HCT116 (cell line): Measurements from ENCODE around the gene BTLA. TPM values are rescaled to one million over a fixed set of nuclear protein-coding genes. Genes with fewer than 3 reads are reported as not detected.

Source experiments
- ATAC-seq: fragments of 200-7000 bp; cut with Tn5 transposase; 2 replicates; pipeline ENCODE4 v1.9.1; 2020; ENCODE audit warnings: mild to moderate bottlenecking, moderate library complexity
- BruUV-seq: library from RNA; stranded (reverse); fragments of 400-500 nt; replicated peaks from 2 replicates; lab custom pipeline; 2021; lab: Mats Ljungman, UMichigan
- CTCF ChIA-PET: fragments of 300-600 bp; sonication (Branson Sonifier 250); formaldehyde crosslinking; loops from one replicate; lab custom pipeline; 2021; ENCODE audit warnings: antibody characterized with exemption; lab: Charles Lee
- POLR2A ChIA-PET: fragments of 300-600, 350-600 bp; sonication (Branson Sonifier 250); formaldehyde crosslinking; loops from one replicate; lab custom pipeline; 2021; ENCODE audit warnings: antibody characterized with exemption; lab: Charles Lee
- RAD21 ChIA-PET, 2 experiments: fragments of 300-600 bp; sonication (Branson Sonifier 250); formaldehyde crosslinking; loops; one replicate each; lab custom pipeline; 2023; ENCODE audit warnings: low total read pairs in 2 of 2; ENCODE audit not compliant: uncharacterized antibody in 2 of 2, unreplicated experiment in 2 of 2, low non-redundant PET in 1 of 2; lab: Charles Lee
- DNase-seq: peaks from one replicate; pipeline ENCODE4 v3.0.0-alpha.2; 2010; ENCODE audit warnings: low read depth, low spot score
- H2AFZ ChIP-seq: fragments of 200-600 bp; shearing (Covaris generic), sonication (generic); 2 replicates; pipeline ENCODE4 v1.6.1; 2017; ENCODE audit warnings: low read depth, mixed run types, mixed read lengths, antibody characterized with exemption, low read length; ENCODE audit not compliant: poor library complexity, severe bottlenecking
- H3K27ac ChIP-seq: 2 replicates; pipeline ENCODE4 v1.5.1; 2012; ENCODE audit warnings: low read depth, low read length
- H3K27me3 ChIP-seq: fragments of 200-600 bp; sonication (generic); 2 replicates; pipeline ENCODE4 v1.6.1; 2016; ENCODE audit warnings: mixed run types, low read length, mixed read lengths; ENCODE audit not compliant: insufficient read depth
- H3K36me3 ChIP-seq, 2 experiments: fragments of 200-500 bp in 1 of 2; fragments of 200-600 bp in 1 of 2; sonication (Bioruptor generic) in 1 of 2; sonication (generic) in 1 of 2; 2 replicates each; pipeline versions ENCODE4 v1.5.1 to v1.6.1; 2014 to 2016; ENCODE audit warnings: low read length in 2 of 2, inconsistent platforms in 1 of 2, mixed read lengths in 1 of 2, mixed run types in 1 of 2; ENCODE audit not compliant: insufficient read depth in 2 of 2, control insufficient read depth in 1 of 2
- H3K4me1 ChIP-seq, 2 experiments: fragments of 200-600 bp in 1 of 2; sonication (generic) in 1 of 2; 2 replicates each; pipeline versions ENCODE4 v1.5.1 to v1.6.1; 2012 to 2017; ENCODE audit warnings: low read length in 2 of 2, inconsistent platforms in 1 of 2, mild to moderate bottlenecking in 1 of 2, mixed read lengths in 1 of 2, mixed run types in 1 of 2, moderate library complexity in 1 of 2; ENCODE audit not compliant: insufficient read depth in 2 of 2, control insufficient read depth in 1 of 2
- H3K4me2 ChIP-seq: fragments of 200-600 bp; sonication (generic); 2 replicates; pipeline ENCODE4 v1.6.1; 2017; ENCODE audit warnings: mixed run types, low read length, mixed read lengths
- H3K4me3 ChIP-seq, 2 experiments: fragments of 200-600 bp in 1 of 2; sonication (generic) in 1 of 2; replicated peaks in 1 of 2; 2 replicates each; pipeline ENCODE4 v1.5.1; 2011 to 2016; ENCODE audit warnings: low read length in 2 of 2, control low read depth in 1 of 2, low read depth in 1 of 2, mild to moderate bottlenecking in 1 of 2, mixed read lengths in 1 of 2, mixed run types in 1 of 2
- H3K79me2 ChIP-seq: fragments of 200-600 bp; sonication (generic); 2 replicates; pipeline ENCODE4 v1.6.1; 2017; ENCODE audit warnings: mild to moderate bottlenecking, mixed run types, low read length, moderate library complexity, mixed read lengths; ENCODE audit not compliant: insufficient read depth
- H3K9ac ChIP-seq: fragments of 200-600 bp; sonication (generic); 2 replicates; pipeline ENCODE4 v1.6.1; 2016; ENCODE audit warnings: low read length, mixed read lengths
- H3K9me2 ChIP-seq: fragments of 200-600 bp; sonication (generic), shearing (Covaris generic); 2 replicates; pipeline ENCODE4 v1.6.1; 2017; ENCODE audit warnings: mixed run types, mild to moderate bottlenecking, moderate library complexity; ENCODE audit not compliant: insufficient read depth
- H3K9me3 ChIP-seq, 2 experiments: fragments of 200-500 bp in 1 of 2; fragments of 200-600 bp in 1 of 2; sonication (Bioruptor generic) in 1 of 2; sonication (generic) in 1 of 2; 2 replicates each; pipeline ENCODE4 v1.6.1; 2014 to 2017; ENCODE audit warnings: low read length in 2 of 2, mixed read lengths in 2 of 2, inconsistent platforms in 1 of 2, low read depth in 1 of 2, mild to moderate bottlenecking in 1 of 2, mixed run types in 1 of 2, moderate library complexity in 1 of 2; ENCODE audit not compliant: control insufficient read depth in 1 of 2, insufficient read depth in 1 of 2
- H4K20me1 ChIP-seq: fragments of 200-600 bp; sonication (generic), shearing (Covaris generic); 2 replicates; pipeline ENCODE4 v1.6.1; 2017; ENCODE audit warnings: mixed run types, mild to moderate bottlenecking, moderate library complexity; ENCODE audit not compliant: insufficient read depth
- EGR1 ChIP-seq: IDR thresholded peaks from 2 replicates; pipeline ENCODE4 v1.6.1; 2012; ENCODE audit warnings: low read depth
- EZH2 ChIP-seq: fragments of 200-600 bp; sonication (generic); IDR thresholded peaks from 2 replicates; pipeline ENCODE4 v1.6.1; 2017; ENCODE audit warnings: antibody characterized with exemption, mixed run types
- EZH2phosphoT487 ChIP-seq: fragments of 200-600 bp; IDR thresholded peaks from 2 replicates; pipeline ENCODE4 v1.6.1; 2018; ENCODE audit warnings: antibody characterized with exemption, borderline replicate concordance
- JUND ChIP-seq: IDR thresholded peaks from 2 replicates; pipeline ENCODE4 v1.6.1; 2012
- SIN3A ChIP-seq: IDR thresholded peaks from 2 replicates; pipeline ENCODE4 v1.6.1; 2012; ENCODE audit warnings: low read depth
- SP1 ChIP-seq: IDR thresholded peaks from 2 replicates; pipeline ENCODE4 v1.6.1; 2012; ENCODE audit warnings: low read depth
- SRF ChIP-seq: IDR thresholded peaks from 2 replicates; pipeline ENCODE4 v1.6.1; 2012; ENCODE audit warnings: low read depth
- YY1 ChIP-seq: IDR thresholded peaks from 2 replicates; pipeline ENCODE4 v1.6.1; 2011; ENCODE audit warnings: low read length, low read depth, moderate library complexity, mild to moderate bottlenecking; ENCODE audit not compliant: insufficient replicate concordance; ENCODE audit errors: extremely low read depth
- intact Hi-C: fragments of 100-400 bp; cut with micrococcal nuclease; formaldehyde crosslinking; loops from 2 replicates; pipeline ENCODE4 v1.10.0; 2022
- total RNA-seq: library from RNA; stranded (reverse); gene quantifications from one replicate; pipeline ENCODE4 v1.2.1, GENCODE V29; 2021; ENCODE audit not compliant: unreplicated experiment
- TF ChIP-seq, protein P1 (sequence below): IDR thresholded peaks from 2 replicates; pipeline ENCODE4 v1.6.1; 2012
- TF ChIP-seq, protein P2 (sequence below): IDR thresholded peaks from 2 replicates; pipeline ENCODE4 v1.6.1; 2012
- TF ChIP-seq, protein P3 (sequence below): IDR thresholded peaks from 2 replicates; pipeline ENCODE4 v1.6.1; 2011; ENCODE audit warnings: mild to moderate bottlenecking, low read length, moderate library complexity; ENCODE audit not compliant: insufficient replicate concordance; ENCODE audit errors: extremely low read depth

Gene BTLA
- total RNA-seq, 1 experiment from 2014 or later, result 0.17 TPM

DNA sequence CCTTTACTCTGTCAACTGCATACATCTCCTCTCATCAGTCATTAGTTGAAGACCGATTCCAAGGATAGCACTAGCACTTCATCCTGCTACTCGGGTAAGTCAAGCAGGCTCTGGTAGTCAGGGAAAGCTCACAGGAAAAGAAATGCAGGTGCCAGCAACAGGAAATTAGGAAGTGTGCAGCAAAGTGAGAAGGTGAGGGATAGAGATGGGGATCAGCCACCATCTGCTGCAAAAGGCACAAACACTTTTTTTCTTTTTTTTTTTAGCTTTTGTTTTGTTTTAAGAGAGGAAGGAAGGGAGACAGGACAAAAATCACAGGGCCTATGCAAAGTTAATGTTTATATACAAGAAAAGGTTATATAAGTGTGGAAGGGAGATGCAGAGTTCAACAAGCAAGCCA lies 9.0 kb upstream of the BTLA start:
- ChIA-PET CTCF (no interaction called here), RAD21 (no interaction called here), POLR2A (no interaction called here)
- no peaks in the 10 kb centered on the region for H3K4me1 ChIP-seq
- no peaks in the 10 kb centered on the region for H4K20me1 ChIP-seq
- H3K9ac ChIP-seq, result no peak overlapping the region
- no peak overlapping the region for H3K27ac ChIP-seq
- BruUV-seq, result no TSS peak
- TF ChIP-seq EZH2phosphoT487, result no peak
- TF ChIP-seq, protein P1, sequence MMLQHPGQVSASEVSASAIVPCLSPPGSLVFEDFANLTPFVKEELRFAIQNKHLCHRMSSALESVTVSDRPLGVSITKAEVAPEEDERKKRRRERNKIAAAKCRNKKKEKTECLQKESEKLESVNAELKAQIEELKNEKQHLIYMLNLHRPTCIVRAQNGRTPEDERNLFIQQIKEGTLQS, result no peak
- TF ChIP-seq YY1, result no peak
- no peak for TF ChIP-seq EZH2
- TF ChIP-seq, protein P2, sequence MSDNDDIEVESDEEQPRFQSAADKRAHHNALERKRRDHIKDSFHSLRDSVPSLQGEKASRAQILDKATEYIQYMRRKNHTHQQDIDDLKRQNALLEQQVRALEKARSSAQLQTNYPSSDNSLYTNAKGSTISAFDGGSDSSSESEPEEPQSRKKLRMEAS, result no peak
- TF ChIP-seq EGR1, result no peak
- TF ChIP-seq JUND, result no peak
- TF ChIP-seq SP1, result no peak
- TF ChIP-seq, protein P3, sequence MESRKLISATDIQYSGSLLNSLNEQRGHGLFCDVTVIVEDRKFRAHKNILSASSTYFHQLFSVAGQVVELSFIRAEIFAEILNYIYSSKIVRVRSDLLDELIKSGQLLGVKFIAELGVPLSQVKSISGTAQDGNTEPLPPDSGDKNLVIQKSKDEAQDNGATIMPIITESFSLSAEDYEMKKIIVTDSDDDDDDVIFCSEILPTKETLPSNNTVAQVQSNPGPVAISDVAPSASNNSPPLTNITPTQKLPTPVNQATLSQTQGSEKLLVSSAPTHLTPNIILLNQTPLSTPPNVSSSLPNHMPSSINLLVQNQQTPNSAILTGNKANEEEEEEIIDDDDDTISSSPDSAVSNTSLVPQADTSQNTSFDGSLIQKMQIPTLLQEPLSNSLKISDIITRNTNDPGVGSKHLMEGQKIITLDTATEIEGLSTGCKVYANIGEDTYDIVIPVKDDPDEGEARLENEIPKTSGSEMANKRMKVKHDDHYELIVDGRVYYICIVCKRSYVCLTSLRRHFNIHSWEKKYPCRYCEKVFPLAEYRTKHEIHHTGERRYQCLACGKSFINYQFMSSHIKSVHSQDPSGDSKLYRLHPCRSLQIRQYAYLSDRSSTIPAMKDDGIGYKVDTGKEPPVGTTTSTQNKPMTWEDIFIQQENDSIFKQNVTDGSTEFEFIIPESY, result no peak
- no peak for TF ChIP-seq SRF
- TF ChIP-seq SIN3A, result no peak
- no peaks in the 10 kb centered on the region for H3K9me2 ChIP-seq
- H3K27me3 ChIP-seq, result no peaks in the 10 kb centered on the region
- peaks cover 0 to 4% of the 10 kb centered on the region in 2 experiments; a peak in 1 of 4 replicates for H3K9me3 ChIP-seq
- intact Hi-C loops, result no loop called here
- DNase-seq (no peak), ATAC-seq (no peak)
- no peak overlapping the region for H3K4me3 ChIP-seq
- no peak overlapping the region for H3K4me2 ChIP-seq
- no peak overlapping the region for H2AFZ ChIP-seq
- no peaks in the 10 kb centered on the region for H3K36me3 ChIP-seq
- H3K79me2 ChIP-seq, result no peaks in the 10 kb centered on the region
